IPS-18a (cell line): Measurements from ENCODE around the gene ACSL5.
"Not testable (repeated sequence)": the region's sequence is repeated elsewhere in the genome, so short reads cannot be mapped to it uniquely, and the experiment has no call there.

Experiments used
- H3K27ac ChIP-seq: one replicate; pipeline ENCODE4 v1.5.1; 2013; ENCODE audit warnings: low read length
- H3K27me3 ChIP-seq: one replicate; pipeline ENCODE4 v1.6.1; 2013; ENCODE audit warnings: mild to moderate bottlenecking, low read length; ENCODE audit not compliant: control insufficient read depth, insufficient read depth
- H3K36me3 ChIP-seq: one replicate; pipeline ENCODE4 v1.6.1; 2013; ENCODE audit warnings: low read depth, low read length; ENCODE audit not compliant: control insufficient read depth
- H3K4me1 ChIP-seq: one replicate; pipeline ENCODE4 v1.6.1; 2013; ENCODE audit warnings: low read depth, low read length; ENCODE audit not compliant: control insufficient read depth
- H3K4me3 ChIP-seq: one replicate; pipeline ENCODE4 v1.5.1; 2013; ENCODE audit warnings: low read length
- H3K9ac ChIP-seq: one replicate; pipeline ENCODE4 v1.6.1; 2013; ENCODE audit warnings: mild to moderate bottlenecking, low read length, moderate library complexity
- H3K9me3 ChIP-seq: one replicate; pipeline ENCODE4 v1.6.1; 2013; ENCODE audit warnings: low read depth, low read length; ENCODE audit not compliant: control insufficient read depth

The ACSL5 gene

DNA sequence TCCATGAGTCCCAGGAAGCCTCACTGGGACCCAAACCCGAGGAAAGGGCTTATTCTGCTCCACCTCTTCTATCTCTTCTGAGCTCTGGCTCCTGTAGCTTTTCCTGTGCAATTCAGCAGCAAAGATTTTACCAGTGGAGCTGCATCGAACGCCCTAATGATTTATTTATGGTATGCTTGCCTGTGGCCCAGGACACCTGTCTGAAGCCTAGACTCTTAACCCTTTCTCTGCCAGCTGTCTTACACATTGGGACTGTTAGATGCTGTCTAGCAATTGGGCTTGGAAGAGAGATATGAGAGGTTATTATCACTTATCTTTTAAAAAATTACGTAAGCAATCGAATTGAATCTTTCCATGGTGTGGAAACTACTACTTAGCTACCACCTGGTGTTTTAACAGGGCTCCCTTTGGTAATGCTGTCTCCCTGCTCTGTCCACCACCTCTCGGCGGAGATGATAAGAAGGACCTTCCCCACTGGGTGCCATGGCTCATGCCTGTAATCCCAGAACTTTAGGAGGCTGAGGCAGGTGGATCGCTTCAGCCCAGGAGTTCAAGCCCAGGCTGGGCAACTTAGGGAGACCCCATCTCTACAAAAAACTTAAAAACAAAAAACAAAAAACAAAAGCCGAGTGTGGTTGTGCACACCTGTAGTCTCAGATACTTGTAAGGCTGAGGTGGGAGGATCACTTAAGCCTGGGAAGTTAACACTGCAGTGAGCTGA lies 8.8 kb downstream of the ACSL5 start:
- Histone ChIP-seq H3K27ac (no peak overlapping the region), H3K9ac (no peak overlapping the region)

GRCh38 chr10:112383325-112383724 lies 9.4 kb downstream of the ACSL5 start:
- Histone ChIP-seq H3K9ac (no peak overlapping the region), H3K27me3 (no peaks in the 10 kb centered on the region), H3K4me1 (no peaks in the 10 kb centered on the region), H3K4me3 (no peak overlapping the region), H3K27ac (no peak overlapping the region), H3K9me3 (no peaks in the 10 kb centered on the region), H3K36me3 (no peaks in the 10 kb centered on the region)

More for the DNA sequence above, 8.8 kb downstream of the ACSL5 start:
- Histone ChIP-seq H3K4me1 (no peaks in the 10 kb centered on the region), H3K4me3 (no peak overlapping the region), H3K36me3 (no peaks in the 10 kb centered on the region), H3K27me3 (no peaks in the 10 kb centered on the region), H3K9me3 (no peaks in the 10 kb centered on the region)

GRCh38 chr10:112384141-112384540 lies 10.2 kb downstream of the ACSL5 start:
- no peaks in the 10 kb centered on the region for H3K4me1 ChIP-seq
- H3K27ac ChIP-seq, result no peak overlapping the region
- H3K9me3 ChIP-seq, result no peaks in the 10 kb centered on the region
- H3K36me3 ChIP-seq, result no peaks in the 10 kb centered on the region
- no peak overlapping the region for H3K9ac ChIP-seq
- no peak overlapping the region for H3K4me3 ChIP-seq
- H3K27me3 ChIP-seq, result no peaks in the 10 kb centered on the region

DNA sequence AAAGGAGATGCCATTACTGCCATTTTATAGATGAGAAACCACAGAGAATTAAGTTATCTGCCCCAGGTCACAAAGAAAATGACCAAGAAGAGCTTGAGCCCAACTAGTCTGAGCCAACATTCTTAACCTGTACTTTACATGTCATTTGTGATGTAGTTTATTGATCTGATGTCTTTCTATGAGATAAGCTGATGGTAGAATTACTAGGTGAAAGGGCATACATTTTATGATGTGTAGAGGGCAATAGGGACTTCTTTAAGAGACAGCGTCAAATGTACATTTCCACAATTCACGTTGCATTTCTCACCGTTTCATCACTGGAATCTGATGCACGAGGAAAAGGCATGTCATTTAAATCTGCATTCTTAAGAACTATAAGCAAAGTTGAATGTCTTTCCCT lies 11.3 kb downstream of the ACSL5 start:
- Histone ChIP-seq H3K4me3 (no peak overlapping the region), H3K36me3 (no peaks in the 10 kb centered on the region), H3K27me3 (no peaks in the 10 kb centered on the region), H3K27ac (no peak overlapping the region), H3K4me1 (no peaks in the 10 kb centered on the region), H3K9me3 (no peaks in the 10 kb centered on the region), H3K9ac (no peak overlapping the region)

- H3K9ac ChIP-seq, H3K4me3 ChIP-seq, H3K9me3 ChIP-seq, H3K36me3 ChIP-seq, H3K4me1 ChIP-seq, H3K27me3 ChIP-seq, H3K27ac ChIP-seq: not testable (repeated sequence)
Observed at GRCh38 chr10:112388056-112388455, 14.1 kb downstream of the ACSL5 start.

- H3K27ac ChIP-seq, result no peak overlapping the region
- no peaks in the 10 kb centered on the region for H3K36me3 ChIP-seq
Observed at GRCh38 chr10:112388548-112388947, 14.6 kb downstream of the ACSL5 start.

DNA sequence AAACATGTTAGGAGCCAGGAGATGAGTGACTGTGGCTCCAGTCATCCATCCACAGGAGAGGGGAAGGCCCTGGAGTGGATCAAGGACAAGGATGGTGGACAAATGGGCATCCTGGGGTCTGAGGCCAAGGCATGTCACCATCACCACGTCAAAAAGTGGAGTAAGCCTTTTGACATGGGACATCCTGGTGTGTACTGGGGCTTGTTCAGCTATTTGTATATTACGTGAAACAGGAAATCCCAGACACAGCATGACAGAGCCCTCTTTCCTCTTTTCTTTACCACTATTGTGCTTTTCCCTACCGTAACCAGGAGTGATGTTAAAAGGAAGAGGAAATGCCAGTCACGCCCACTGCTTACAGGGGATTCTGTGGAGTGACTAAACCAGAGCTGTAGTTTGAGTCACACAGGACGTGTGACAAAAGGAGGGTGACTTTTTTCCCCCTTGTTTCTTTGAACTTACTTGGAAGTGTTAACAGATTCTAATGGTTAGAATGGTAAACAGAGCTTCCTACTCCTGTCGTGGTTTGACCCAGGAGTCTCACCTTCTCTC lies 15.4 kb downstream of the ACSL5 start:
- Histone ChIP-seq H3K9me3 (no peaks in the 10 kb centered on the region), H3K27ac (no peak overlapping the region), H3K27me3 (no peaks in the 10 kb centered on the region), H3K9ac (no peak overlapping the region), H3K4me1 (no peaks in the 10 kb centered on the region), H3K36me3 (no peaks in the 10 kb centered on the region), H3K4me3 (no peak overlapping the region)

More at GRCh38 chr10:112388548-112388947, 14.6 kb downstream of the ACSL5 start:
- Histone ChIP-seq H3K9me3 (no peaks in the 10 kb centered on the region), H3K9ac (no peak overlapping the region), H3K27me3 (no peaks in the 10 kb centered on the region), H3K4me3 (no peak overlapping the region), H3K4me1 (no peaks in the 10 kb centered on the region)

- Histone ChIP-seq H3K4me3 (no peak overlapping the region), H3K9me3 (no peaks in the 10 kb centered on the region), H3K36me3 (no peaks in the 10 kb centered on the region), H3K27me3 (no peaks in the 10 kb centered on the region), H3K4me1 (no peaks in the 10 kb centered on the region), H3K9ac (no peak overlapping the region), H3K27ac (no peak overlapping the region)
Observed at GRCh38 chr10:112390125-112390703, 16.3 kb downstream of the ACSL5 start.

GRCh38 chr10:112393341-112393740 lies 19.4 kb downstream of the ACSL5 start:
- Histone ChIP-seq H3K9me3 (no peaks in the 10 kb centered on the region), H3K4me1 (no peaks in the 10 kb centered on the region), H3K27ac (no peak overlapping the region), H3K36me3 (no peaks in the 10 kb centered on the region), H3K27me3 (no peaks in the 10 kb centered on the region), H3K4me3 (no peak overlapping the region), H3K9ac (no peak overlapping the region)

GRCh38 chr10:112393827-112394226 lies 19.9 kb downstream of the ACSL5 start:
- no peak overlapping the region for H3K27ac ChIP-seq
- H3K9ac ChIP-seq, result no peak overlapping the region
- H3K27me3 ChIP-seq, result no peaks in the 10 kb centered on the region
- no peak overlapping the region for H3K4me3 ChIP-seq
- no peaks in the 10 kb centered on the region for H3K9me3 ChIP-seq
- H3K4me1 ChIP-seq, result no peaks in the 10 kb centered on the region
- H3K36me3 ChIP-seq, result no peaks in the 10 kb centered on the region

DNA sequence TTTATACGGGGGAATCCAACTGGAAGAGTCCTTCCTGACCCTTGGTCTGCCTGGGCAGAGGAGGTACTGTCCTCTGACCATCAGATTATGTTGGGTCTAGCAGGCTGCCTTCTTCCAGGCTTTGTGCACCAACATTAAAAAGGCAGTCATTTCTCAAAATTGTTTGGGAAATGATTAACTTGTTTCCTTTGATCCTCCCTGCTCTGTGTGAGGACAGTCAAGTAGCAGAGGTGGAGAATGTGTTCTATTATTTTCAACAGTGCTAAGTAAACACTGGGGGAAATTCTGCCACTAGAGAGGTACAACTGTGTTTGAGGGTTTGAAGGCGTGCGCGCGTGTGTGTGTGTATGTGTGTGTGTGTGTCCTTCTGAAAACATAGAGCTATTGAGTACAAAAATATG lies 20.6 kb downstream of the ACSL5 start:
- Histone ChIP-seq H3K36me3 (no peaks in the 10 kb centered on the region), H3K4me1 (no peaks in the 10 kb centered on the region), H3K9me3 (no peaks in the 10 kb centered on the region), H3K27me3 (no peaks in the 10 kb centered on the region), H3K4me3 (no peak overlapping the region), H3K27ac (no peak overlapping the region), H3K9ac (no peak overlapping the region)
